Duodenal mucosa (tissue), 2 donors: ENCODE measurements around the gene ZNHIT6.

Source experiments
- H3K27ac ChIP-seq: one replicate; pipeline ENCODE4 v1.7.0; 2013; ENCODE audit warnings: low read depth, low read length
- H3K27me3 ChIP-seq, 2 donors: one replicate each; pipeline ENCODE4 v1.7.0; 2013; ENCODE audit warnings: low read length in 2 of 2, control low read depth in 1 of 2; ENCODE audit not compliant: insufficient read depth in 2 of 2, control insufficient read depth in 1 of 2
- H3K36me3 ChIP-seq, 2 donors: one replicate each; pipeline ENCODE4 v1.7.0; 2013; ENCODE audit warnings: low read length in 2 of 2, control low read depth in 1 of 2; ENCODE audit not compliant: insufficient read depth in 2 of 2, control insufficient read depth in 1 of 2
- H3K4me1 ChIP-seq, 2 donors: one replicate each; pipeline ENCODE4 v1.7.0; 2013; ENCODE audit warnings: low read length in 2 of 2, control low read depth in 1 of 2; ENCODE audit not compliant: insufficient read depth in 2 of 2, control insufficient read depth in 1 of 2
- H3K4me3 ChIP-seq, 2 donors: one replicate each; pipeline ENCODE4 v1.7.0; 2013; ENCODE audit warnings: low read length in 2 of 2, low read depth in 1 of 2
- H3K9ac ChIP-seq, 2 donors: one replicate each; pipeline ENCODE4 v1.7.0; 2013; ENCODE audit warnings: low read length in 2 of 2, low read depth in 1 of 2
- H3K9me3 ChIP-seq, 2 donors: one replicate each; pipeline ENCODE4 v1.7.0; 2013; ENCODE audit warnings: low read length in 2 of 2, control low read depth in 1 of 2; ENCODE audit not compliant: control insufficient read depth in 1 of 2

ZNHIT6 gene

GRCh38 chr1:85624361-85624760 lies 83.9 kb downstream of the ZNHIT6 start:
- Histone ChIP-seq H3K27ac (no peak overlapping the region), H3K4me1 (no peaks in the 10 kb centered on the region), H3K27me3 (no peaks in the 10 kb centered on the region), H3K4me3 (no peak overlapping the region), H3K36me3 (peaks cover 0 to 4% of the 10 kb centered on the region in 2 donors), H3K9me3 (peaks cover 3 to 7% of the 10 kb centered on the region in 2 donors), H3K9ac (no peak overlapping the region)

DNA sequence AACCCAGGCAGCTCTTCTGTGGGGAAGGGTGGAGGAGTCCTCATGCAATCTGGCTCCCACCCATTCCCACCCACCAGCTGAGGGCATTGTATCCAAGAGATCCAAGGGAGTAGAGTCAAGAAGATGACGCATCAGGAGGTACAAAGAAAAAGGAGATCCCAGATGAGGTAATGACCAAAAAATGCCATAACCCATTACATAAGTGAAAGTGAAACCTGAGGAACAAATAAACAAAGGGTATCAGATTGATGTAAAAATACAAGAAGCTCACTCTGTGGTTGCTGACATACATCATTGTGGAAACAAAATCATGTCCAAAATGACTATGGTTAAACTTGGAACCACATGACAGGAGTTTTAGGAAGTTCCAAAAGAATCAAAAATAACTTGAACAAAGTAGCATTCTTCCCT lies 85.2 kb downstream of the ZNHIT6 start:
- Histone ChIP-seq H3K9ac (no peak overlapping the region), H3K27me3 (no peaks in the 10 kb centered on the region), H3K9me3 (peaks cover 3 to 7% of the 10 kb centered on the region in 2 donors), H3K4me1 (no peaks in the 10 kb centered on the region), H3K36me3 (peaks cover 0 to 4% of the 10 kb centered on the region in 2 donors), H3K27ac (no peak overlapping the region), H3K4me3 (no peak overlapping the region)

DNA sequence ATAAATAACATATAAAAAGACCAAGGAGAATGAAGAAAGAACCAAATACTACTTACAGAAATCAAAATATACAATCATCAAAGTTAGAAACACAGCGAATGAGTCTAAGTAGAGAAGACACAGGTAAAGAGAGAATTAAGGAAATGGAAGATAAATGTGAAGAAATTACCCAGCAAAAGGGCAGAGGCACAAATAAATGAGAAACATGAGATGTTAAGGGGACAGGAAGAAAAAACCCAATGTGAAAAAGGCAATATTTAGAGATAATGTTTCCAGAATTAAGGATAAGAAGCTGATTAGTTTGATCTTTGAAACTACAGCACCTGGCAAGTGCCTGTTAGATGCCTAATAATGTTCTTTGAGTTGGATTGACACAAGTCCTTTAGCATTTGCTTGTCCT lies 86.8 kb downstream of the ZNHIT6 start:
- Histone ChIP-seq H3K36me3 (peaks cover 0 to 4% of the 10 kb centered on the region in 2 donors), H3K27ac (no peak overlapping the region), H3K9ac (no peak overlapping the region)

DNA sequence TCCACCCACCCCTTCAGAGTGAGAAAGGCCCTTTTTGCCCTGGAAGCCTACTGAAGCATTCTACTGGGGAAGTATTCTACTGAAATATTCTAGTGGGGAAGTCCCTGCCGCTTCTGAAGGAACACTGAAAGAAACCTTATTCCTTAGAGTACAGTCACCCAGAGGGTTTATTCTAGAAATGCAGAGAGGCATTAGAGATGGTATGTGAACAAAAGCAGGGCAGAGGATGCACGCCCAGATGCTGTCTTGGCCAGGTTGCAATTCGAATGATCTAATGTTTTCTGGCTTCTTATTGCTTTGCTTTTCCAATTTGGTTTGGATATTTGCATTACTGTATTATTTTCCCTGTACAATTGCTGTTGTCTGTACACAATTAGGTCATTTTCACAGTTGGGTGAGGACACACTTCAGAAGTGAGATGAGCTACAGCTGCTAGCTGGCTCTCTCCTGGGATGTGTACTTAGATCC lies 90.6 kb downstream of the ZNHIT6 start:
- no peak overlapping the region for H3K9ac ChIP-seq
- H3K9me3 ChIP-seq: peaks cover 3 to 7% of the 10 kb centered on the region in 2 donors
- no peaks in the 10 kb centered on the region for H3K27me3 ChIP-seq
- no peak overlapping the region for H3K4me3 ChIP-seq
- peaks cover 0 to 2% of the 10 kb centered on the region in 2 donors for H3K36me3 ChIP-seq
- H3K27ac ChIP-seq: no peak overlapping the region
- peaks cover 0 to 3% of the 10 kb centered on the region in 2 donors for H3K4me1 ChIP-seq

More for the DNA sequence above, 86.8 kb downstream of the ZNHIT6 start:
- Histone ChIP-seq H3K4me1 (no peaks in the 10 kb centered on the region), H3K9me3 (peaks cover 3 to 7% of the 10 kb centered on the region in 2 donors), H3K27me3 (no peaks in the 10 kb centered on the region), H3K4me3 (no peak overlapping the region)

- no peaks in the 10 kb centered on the region for H3K36me3 ChIP-seq
- H3K9me3 ChIP-seq: peaks cover 3 to 7% of the 10 kb centered on the region in 2 donors
- no peak overlapping the region for H3K9ac ChIP-seq
- H3K4me1 ChIP-seq: peaks cover 0 to 5% of the 10 kb centered on the region in 2 donors
- H3K27me3 ChIP-seq: no peaks in the 10 kb centered on the region
- H3K27ac ChIP-seq: no peak overlapping the region
- H3K4me3 ChIP-seq: no peak overlapping the region
Measured at GRCh38 chr1:85616736-85617135, 91.5 kb downstream of the ZNHIT6 start.

GRCh38 chr1:85616364-85616705 lies 91.9 kb downstream of the ZNHIT6 start:
- no peak overlapping the region for H3K9ac ChIP-seq
- H3K4me3 ChIP-seq: peak overlapping the region in 1 of 2 donors; percentile 21
- no peak overlapping the region for H3K27ac ChIP-seq
- H3K4me1 ChIP-seq: peaks cover 0 to 5% of the 10 kb centered on the region in 2 donors
- H3K36me3 ChIP-seq: no peaks in the 10 kb centered on the region
- H3K9me3 ChIP-seq: peaks cover under 1 to 3% of the 10 kb centered on the region in 2 donors
- H3K27me3 ChIP-seq: no peaks in the 10 kb centered on the region

DNA sequence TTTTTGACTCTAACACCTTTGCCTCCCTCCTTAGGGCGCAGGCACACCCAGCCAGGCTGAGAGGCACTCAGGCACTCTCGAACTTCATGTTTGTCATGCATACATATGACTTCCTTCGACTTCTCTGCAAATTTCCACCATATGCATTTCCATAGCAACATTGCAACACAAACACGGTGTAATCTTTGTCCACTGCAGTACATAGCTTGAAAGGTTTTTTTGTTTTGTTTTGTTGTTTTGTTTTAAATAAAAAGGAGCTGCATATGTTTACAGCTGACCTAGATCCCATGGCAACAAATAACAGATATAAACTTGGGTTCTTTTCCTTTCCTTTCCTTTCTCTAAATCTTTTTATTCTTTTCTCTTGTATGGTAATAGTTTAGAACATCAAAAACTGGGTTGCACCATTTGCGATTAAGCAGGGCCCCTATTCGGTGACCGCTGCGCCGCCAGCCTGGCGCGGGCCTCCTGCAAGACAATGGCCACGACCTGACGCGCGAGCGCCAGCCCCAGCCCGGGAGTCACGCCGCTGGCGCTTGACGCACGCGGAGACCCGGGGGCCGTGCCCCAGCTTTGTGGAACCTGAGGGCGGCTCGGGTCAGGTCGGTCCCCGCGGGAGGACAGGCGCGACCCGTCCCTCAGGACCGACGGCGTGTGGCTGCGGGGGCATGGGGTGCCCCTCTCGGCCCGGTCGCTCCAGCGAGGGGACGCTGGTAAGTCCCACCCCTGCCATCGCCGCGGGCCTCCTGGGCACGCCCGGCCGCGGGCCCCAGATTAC lies 92.5 kb downstream of the ZNHIT6 start:
- no peak overlapping the region for H3K9ac ChIP-seq
- no peak overlapping the region for H3K27ac ChIP-seq
- no peaks in the 10 kb centered on the region for H3K27me3 ChIP-seq
- H3K4me1 ChIP-seq: peaks cover 0 to 5% of the 10 kb centered on the region in 2 donors
- H3K4me3 ChIP-seq: peak overlapping the region in 1 of 2 donors; percentile 21
- H3K9me3 ChIP-seq: no peaks in the 10 kb centered on the region
- no peaks in the 10 kb centered on the region for H3K36me3 ChIP-seq

DNA sequence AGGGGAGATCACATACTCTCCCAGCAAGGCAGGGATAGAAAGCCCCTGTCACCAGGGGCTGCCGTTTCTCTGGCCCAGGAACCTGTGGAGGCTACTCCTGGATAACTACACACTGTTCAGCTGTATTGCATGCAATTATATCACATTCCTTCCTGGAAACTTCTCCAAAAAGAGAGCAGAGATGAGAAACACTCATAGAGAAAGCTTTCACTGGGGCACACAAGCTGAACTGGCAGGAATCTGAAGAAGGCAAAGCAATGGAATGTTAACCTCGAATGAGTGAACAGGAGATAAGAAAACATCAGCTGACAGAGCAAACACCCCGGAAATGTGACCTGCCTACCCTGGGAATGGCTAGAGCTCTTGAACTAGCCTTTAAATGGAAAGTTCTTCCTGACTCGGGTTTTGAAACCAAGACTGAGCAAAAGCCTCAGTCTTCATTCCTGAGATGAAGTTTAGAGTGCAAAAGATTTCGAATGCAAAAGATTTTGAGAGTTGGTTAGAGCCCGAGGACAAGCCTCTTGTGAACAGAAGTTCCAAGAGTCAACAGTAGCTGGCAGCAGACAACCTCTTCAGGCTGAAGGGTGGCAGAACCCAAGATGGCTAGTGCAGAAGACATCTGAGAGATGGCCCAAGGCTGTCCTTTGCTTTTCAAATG lies 95.4 kb downstream of the ZNHIT6 start:
- H3K27me3 ChIP-seq: no peaks in the 10 kb centered on the region
- no peaks in the 10 kb centered on the region for H3K9me3 ChIP-seq
- no peak overlapping the region for H3K27ac ChIP-seq
- H3K36me3 ChIP-seq: no peaks in the 10 kb centered on the region
- no peak overlapping the region for H3K9ac ChIP-seq
- H3K4me1 ChIP-seq: peaks cover 0 to 5% of the 10 kb centered on the region in 2 donors
- H3K4me3 ChIP-seq: no peak overlapping the region

DNA sequence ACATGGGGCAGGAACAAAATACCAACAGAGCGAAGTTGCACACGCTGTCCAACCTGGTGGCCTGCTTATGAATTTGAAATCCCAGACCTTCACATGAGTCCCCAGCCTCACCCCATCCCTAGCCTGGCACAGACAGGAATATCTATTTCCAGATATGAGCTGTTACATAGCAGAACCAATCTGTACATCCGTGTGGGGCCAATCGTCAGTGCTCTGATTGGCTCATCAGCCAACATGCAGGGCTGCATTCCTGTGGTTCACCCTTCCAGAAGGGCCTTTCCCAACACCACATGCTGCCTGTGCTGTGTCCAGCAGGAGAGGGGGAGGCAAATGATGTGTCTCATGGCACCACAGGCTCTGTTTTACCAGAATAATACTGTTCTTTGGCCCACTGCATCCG lies 96.4 kb downstream of the ZNHIT6 start:
- H3K4me3 ChIP-seq: no peak overlapping the region
- no peaks in the 10 kb centered on the region for H3K36me3 ChIP-seq
- H3K4me1 ChIP-seq: peaks cover 0 to 5% of the 10 kb centered on the region in 2 donors
- no peaks in the 10 kb centered on the region for H3K27me3 ChIP-seq
- no peak overlapping the region for H3K27ac ChIP-seq
- H3K9me3 ChIP-seq: no peaks in the 10 kb centered on the region
- H3K9ac ChIP-seq: no peak overlapping the region

- H3K27me3 ChIP-seq: no peaks in the 10 kb centered on the region
- peaks cover under 1 to 5% of the 10 kb centered on the region in 2 donors for H3K4me1 ChIP-seq
- peak overlapping the region; percentile 4 for H3K27ac ChIP-seq
- no peaks in the 10 kb centered on the region for H3K9me3 ChIP-seq
- no peak overlapping the region for H3K9ac ChIP-seq
- H3K4me3 ChIP-seq: no peak overlapping the region
- H3K36me3 ChIP-seq: no peaks in the 10 kb centered on the region
Measured at GRCh38 chr1:85611425-85611824, 96.8 kb downstream of the ZNHIT6 start.
